UCSD-AML1 (cell line): ENCODE results near the gene C1QTNF1.

Source experiments
- DNase-seq: peaks from one replicate; lab custom pipeline; 2025; ENCODE audit not compliant: unreplicated experiment; lab: John Stamatoyannopoulos, UW

The C1QTNF1 gene

DNA sequence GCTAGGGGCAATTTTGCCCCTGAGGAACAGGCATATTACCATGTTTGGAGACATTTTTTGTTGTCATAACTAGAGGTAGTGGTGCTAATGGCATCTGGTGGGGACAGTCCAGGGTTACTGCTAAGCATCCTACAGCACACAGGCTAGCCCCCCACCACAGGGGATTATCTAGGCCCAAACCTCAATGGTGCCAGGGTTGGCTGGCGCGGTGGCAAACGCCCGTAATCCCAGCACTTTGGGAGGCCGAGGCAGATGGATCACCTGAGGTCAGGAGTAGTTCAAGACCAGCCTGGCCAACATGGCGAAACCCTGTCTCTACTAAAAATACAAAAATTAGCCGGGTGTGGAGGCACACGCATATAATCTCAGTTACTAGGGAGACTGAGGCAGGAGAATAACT, 15.2 kb downstream of the C1QTNF1 start:
- no peak for DNase-seq

DNA sequence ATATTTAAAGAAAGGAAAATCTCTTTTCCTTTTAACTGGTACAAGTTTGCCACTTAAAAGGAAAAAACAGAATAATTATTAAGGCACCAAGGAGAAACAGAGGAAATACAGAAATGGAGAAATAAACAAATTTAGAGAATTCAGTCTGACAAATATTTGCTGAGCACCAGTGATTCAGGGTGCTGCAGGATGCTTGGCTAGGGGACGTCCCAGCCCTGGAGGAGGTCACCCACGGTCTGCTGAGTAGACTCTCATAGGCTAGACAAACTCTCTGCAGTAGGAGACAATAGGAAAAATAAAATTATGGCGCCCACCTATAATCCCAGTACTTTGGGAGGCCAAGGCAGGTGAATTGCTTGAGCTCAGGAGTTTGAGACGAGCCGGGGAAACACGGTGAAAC, 15.9 kb downstream of the C1QTNF1 start:
- no peak for DNase-seq

DNA sequence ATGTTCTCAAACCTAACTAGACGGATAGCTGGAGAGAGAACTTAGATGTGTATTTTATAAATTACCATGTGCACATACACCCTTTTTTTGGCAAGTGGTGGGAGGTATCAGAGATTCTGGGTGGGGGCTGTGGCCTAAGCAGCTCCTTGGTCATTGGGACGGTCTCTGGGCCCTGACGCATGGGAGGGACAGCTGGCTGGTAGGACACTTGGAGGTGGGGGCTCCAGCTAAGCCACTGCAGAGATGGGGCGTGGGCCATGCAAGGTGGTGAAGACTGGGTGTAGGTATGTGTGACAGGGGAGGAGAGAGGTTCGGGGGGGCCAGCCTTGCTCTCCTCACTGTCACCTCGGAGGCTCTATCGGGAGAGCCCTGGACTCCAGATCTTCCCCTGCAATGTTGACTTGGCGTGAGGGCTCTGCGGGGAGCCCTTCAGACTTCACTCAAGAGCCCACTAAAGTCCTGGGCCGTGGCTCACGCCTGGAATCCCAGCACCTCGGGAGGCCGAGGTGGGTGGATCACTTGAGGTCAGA, 17.1 kb downstream of the C1QTNF1 start:
- DNase-seq, result no peak

DNA sequence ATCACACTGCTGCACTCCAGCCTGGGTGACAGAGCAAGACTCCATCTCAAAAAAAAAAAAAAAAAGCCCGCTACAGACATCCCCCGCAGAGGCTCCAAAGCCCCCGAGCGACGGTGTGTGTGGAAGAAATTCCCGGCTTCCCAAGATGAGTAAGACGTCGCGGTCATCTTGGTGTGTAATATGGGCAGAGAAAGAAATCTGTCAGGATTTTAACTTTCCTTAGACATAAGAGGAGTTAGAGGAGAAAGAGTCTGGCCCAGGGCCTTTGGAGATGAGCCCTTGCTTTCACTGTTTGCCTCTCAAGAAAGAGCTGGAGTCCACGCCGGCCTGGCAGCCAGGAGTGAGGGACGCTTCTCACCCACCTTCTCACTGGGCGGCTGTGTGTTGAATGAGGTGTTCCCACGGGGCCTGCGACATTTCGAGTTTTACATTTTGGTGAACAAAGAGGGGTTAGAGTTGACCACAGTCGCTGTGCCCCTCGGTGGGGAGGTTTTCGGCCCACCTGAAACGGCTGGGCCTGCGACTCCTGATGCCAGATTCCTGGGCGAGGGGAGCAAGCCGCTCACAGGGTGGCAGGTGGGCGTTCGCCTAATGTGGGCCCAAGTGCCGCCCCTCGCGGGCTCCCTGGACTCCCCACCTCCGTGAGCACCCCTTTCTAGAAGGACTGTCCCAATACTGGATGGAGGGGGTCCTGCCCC, 17.9 kb downstream of the C1QTNF1 start:
- no peak for DNase-seq

DNA sequence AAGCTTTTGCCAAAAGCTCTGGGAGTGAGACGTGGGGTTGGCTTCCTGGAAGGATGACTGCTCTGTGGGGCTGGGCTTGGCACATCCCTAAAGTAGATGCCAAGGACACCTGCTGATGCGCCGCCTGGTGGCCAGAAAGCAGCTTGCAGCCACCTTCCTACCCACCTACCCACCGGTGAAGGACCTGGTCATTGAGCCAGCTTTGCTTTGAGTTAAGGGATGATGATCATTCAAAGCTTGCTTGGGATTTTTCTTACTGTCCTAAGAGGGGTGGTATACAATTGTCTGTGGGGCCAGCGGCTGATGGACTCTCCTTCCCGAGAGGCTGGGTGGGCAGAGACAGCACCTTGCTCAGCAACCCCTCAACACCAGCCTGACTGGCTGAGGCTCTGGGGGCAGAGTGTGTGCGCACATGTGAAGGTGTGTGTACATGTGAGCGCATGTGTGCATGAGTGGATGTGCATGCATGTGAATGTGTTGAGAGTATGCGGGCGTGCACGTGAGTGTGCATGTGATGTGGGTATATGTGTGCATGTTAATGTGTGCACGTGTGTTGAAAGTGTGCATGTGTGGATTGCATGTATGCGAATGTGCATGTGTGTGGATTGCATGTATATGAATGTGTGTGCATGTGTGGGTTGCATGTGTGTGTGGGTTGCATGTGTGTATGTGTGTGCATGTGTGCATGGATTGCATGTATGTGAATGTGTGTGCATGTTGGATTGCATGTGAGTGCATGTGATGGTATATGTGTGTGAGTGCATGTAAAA, 18.6 kb downstream of the C1QTNF1 start:
- DNase-seq, result peak; percentile 68

DNA sequence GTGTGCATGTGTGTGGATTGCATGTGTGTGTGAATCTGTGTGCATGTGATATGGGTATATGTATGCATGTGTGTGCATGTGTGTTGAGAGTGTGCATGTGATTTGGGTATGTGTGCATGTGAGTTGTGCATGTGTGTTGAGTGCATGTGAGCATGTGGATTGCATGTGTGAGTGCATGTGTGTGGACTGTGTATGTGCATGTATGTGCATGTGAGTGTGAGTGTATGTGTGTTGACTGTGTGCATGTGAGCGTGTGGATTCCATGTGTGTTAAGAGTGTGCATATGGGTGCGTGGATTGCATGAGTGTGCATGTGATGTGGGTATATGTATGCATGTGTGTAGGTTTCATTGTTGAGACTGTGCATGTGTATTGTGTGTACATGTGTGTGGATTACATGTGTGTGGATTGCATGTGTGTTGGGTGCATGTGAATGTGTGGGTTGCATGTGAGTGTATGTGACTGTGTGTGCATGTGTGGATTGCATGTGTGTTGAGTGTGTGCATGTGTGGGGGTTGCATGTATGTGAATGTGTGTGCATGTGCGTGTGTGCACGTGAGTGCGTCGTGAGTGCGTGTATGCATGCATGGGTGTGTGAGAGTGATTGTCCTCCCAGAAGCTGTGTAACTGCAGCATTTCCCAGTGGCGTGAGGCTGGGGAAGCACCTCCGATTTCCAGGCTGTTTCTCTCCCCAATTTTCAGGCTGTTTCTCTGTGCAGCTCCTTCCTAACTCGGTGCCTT, 19.4 kb downstream of the C1QTNF1 start:
- no peak for DNase-seq

DNA sequence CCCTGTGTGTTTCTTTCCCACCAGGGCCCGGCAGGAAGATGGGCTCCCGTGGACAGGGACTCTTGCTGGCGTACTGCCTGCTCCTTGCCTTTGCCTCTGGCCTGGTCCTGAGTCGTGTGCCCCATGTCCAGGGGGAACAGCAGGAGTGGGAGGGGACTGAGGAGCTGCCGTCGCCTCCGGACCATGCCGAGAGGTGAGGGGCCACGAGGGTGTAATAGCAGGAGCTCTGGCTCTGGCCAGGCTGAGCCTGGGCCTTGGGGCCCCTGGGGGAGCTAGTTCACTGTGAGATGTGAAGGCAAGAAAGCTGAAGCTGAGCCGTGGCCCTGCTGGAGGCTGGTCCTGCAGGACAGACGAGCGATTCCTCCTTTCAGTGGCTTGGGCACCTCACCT, 20.0 kb downstream of the C1QTNF1 start:
- DNase-seq, result no peak

DNA sequence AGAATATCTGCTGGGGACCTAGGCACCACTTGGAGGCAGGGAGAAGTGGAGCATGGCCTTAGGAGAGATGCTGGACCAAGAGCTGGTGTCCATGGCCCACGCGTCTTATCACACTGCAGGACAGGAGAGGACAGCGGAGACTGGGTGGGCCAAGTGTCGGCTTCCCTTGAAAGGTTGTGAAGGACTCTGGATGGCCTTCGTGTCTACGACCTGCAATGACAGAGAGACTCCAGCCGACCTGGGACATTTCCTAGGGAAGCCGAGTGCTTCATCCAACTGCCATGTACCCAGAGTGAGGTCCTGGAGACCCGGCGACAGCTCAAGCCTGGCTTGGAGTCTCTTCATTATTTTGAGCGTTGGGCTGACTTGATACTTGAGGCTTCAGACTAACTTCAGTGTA, 20.5 kb downstream of the C1QTNF1 start:
- DNase-seq, result no peak

DNA sequence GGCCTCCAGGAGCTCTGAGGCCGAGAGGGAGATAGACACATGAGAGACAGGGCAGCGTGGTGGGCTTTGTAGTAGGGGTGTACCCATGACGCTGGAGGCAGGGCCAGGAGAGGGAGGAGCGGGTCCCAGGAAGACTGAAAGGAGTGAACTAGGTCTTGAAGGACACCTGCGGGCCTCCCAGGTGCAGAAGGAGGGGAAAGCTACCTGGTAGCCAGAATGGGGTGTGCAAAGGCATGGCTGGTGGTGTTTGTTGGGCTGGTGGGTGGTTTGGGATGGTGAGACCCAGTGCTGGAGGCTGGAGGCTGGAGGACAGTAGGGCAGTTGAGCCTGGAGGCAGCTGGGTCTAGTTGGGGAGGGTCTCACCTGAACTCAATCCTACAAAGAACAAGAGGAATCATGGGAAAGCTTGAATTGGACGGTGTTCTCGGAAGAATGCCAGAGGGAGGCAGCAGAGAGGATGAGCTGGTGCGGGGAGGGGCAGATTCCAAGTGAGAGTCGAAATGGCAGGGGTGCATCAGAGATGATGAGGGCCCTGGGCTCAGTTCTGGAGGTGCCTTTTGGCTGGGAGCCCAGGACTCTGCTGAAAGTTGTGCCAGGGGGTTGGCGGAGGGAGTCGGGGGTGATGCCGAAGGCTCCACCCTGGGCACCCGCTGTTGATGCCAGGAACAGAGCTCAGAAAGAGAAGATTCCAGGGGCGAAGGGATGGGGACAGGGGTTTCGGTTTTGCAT, 21.2 kb downstream of the C1QTNF1 start:
- DNase-seq, result no peak

DNA sequence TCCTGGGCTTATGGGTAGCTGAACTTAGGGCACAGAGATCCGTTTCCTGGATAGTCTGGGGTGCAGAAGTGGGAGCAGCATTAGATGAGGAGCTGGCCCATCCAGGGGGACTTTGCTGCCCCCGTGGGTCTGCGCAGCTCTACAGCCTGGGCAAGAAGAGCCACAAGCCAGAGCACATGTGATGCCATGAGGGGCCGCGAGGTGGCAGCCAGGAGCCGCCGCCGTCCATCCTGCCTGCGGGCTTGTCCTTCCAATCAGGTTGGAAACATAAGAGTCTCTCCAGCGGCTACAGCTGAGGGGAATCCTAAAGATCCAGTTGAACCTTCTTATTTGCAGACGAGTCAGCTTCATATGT, 21.9 kb downstream of the C1QTNF1 start:
- DNase-seq, result peak; percentile 76

DNA sequence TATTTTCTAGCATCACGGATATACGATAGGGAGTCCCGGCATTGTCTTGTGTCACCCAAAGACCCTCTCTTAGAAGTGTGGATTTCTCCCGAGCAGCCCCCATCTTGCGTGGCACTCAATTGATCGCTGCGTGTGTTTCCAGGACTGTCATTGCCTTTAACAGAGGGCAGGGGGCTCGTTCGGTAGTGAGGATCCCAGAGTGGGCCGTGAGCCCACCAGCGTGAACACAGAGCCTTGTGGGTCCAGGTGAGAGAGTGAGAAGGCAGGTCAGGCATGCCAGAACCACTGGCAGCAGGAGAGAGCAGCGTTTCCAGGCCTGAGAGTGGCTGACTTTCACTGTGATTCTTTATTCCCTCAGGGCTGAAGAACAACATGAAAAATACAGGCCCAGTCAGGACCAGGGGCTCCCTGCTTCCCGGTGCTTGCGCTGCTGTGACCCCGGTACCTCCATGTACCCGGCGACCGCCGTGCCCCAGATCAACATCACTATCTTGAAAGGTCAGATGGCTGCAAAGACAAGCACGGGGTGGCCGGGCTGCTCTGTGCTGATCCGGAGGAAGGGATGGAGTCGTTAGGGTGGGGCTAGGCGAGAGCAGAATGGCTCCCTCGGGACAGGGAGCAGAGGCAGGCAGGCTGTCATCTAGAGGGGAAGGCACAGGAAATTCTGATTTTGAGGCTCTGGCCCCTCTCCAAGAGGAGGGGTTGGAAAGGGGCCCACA, 22.4 kb downstream of the C1QTNF1 start:
- DNase-seq, result no peak

DNA sequence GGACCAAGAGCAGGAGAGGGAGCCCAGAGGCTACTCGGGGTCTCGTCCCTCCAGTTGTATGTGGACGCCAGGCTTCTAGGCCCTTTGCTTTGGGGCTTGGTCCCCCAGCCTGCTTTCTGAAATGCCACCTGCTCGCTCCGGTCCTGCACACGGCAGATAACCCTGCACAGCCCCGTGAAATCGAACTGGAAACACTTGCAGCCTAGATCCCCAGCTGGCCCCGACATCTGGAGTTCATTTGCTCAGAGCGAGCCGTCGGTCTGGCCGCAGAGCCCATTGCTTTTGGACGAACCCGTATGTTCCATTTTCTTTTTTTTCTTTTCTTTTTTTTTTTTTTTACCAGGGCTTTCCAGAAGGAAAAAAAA, 22.9 kb downstream of the C1QTNF1 start:
- no peak for DNase-seq

DNA sequence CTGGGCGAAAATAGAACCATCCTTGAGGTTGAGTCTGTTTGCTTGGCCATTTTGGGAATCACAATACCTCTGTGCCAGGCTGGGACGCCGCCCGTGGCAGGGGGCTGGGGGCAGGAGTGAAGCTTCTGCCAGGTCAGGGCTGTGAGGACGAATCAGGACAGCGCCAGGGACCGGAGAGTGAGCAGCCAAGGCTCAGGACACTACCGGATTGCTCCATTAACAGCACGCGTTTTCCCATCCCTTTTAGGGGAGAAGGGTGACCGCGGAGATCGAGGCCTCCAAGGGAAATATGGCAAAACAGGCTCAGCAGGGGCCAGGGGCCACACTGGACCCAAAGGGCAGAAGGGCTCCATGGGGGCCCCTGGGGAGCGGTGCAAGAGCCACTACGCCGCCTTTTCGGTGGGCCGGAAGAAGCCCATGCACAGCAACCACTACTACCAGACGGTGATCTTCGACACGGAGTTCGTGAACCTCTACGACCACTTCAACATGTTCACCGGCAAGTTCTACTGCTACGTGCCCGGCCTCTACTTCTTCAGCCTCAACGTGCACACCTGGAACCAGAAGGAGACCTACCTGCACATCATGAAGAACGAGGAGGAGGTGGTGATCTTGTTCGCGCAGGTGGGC, 23.4 kb downstream of the C1QTNF1 start:
- no peak for DNase-seq

DNA sequence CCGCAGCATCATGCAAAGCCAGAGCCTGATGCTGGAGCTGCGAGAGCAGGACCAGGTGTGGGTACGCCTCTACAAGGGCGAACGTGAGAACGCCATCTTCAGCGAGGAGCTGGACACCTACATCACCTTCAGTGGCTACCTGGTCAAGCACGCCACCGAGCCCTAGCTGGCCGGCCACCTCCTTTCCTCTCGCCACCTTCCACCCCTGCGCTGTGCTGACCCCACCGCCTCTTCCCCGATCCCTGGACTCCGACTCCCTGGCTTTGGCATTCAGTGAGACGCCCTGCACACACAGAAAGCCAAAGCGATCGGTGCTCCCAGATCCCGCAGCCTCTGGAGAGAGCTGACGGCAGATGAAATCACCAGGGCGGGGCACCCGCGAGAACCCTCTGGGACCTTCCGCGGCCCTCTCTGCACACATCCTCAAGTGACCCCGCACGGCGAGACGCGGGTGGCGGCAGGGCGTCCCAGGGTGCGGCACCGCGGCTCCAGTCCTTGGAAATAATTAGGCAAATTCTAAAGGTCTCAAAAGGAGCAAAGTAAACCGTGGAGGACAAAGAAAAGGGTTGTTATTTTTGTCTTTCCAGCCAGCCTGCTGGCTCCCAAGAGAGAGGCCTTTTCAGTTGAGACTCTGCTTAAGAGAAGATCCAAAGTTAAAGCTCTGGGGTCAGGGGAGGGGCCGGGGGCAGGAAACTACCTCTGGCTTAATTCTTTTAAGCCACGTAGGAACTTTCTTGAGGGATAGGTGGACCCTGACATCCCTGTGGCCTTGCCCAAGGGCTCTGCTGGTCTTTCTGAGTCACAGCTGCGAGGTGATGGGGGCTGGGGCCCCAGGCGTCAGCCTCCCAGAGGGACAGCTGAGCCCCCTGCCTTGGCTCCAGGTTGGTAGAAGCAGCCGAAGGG, 24.2 kb downstream of the C1QTNF1 start:
- DNase-seq, result no peak

DNA sequence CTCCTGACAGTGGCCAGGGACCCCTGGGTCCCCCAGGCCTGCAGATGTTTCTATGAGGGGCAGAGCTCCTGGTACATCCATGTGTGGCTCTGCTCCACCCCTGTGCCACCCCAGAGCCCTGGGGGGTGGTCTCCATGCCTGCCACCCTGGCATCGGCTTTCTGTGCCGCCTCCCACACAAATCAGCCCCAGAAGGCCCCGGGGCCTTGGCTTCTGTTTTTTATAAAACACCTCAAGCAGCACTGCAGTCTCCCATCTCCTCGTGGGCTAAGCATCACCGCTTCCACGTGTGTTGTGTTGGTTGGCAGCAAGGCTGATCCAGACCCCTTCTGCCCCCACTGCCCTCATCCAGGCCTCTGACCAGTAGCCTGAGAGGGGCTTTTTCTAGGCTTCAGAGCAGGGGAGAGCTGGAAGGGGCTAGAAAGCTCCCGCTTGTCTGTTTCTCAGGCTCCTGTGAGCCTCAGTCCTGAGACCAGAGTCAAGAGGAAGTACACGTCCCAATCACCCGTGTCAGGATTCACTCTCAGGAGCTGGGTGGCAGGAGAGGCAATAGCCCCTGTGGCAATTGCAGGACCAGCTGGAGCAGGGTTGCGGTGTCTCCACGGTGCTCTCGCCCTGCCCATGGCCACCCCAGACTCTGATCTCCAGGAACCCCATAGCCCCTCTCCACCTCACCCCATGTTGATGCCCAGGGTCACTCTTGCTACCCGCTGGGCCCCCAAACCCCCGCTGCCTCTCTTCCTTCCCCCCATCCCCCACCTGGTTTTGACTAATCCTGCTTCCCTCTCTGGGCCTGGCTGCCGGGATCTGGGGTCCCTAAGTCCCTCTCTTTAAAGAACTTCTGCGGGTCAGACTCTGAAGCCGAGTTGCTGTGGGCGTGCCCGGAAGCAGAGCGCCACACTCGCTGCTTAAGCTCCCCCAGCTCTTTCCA, 25.1 kb downstream of the C1QTNF1 start:
- DNase-seq, result no peak

DNA sequence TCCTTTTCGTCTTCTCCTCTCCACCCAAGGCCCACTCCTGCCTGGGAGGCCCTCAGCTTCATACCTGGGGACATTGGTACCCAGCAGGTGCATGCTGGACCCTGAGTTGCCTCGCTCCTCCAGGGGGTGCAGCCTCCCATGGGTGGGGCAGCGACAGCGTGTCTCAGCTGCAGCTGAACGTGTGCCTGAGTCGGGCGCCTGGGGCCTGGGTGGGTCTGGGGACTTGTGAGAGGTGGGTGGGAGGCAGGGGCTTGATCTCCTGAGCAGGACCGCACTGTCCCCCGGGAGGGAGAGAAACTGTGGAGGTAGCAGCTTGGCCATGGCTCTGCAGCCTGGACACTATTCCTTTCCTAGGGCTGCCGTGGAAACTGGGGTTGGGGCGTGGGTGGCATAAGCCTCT, 25.9 kb downstream of the C1QTNF1 start:
- DNase-seq, result no peak

DNA sequence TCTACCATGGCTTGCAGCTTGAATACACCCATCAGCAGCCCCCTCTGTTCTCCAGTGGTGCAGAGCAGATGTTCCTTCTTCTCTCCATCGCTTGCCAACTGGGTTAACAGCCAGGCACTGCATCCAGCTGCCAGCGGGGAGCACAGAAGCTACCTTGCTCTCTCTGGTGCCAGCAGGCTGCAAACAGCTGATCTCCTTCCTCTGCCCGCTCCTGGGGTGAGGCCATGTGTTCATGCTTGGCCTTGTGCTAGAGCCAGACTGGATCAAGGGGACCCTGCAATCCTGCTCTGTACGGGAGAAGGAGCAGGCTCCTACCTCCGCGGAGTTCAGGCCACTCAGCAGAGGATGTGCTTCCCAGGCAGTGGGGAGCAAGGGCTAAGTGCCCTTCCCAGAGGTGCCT, 26.6 kb downstream of the C1QTNF1 start:
- DNase-seq, result no peak

DNA sequence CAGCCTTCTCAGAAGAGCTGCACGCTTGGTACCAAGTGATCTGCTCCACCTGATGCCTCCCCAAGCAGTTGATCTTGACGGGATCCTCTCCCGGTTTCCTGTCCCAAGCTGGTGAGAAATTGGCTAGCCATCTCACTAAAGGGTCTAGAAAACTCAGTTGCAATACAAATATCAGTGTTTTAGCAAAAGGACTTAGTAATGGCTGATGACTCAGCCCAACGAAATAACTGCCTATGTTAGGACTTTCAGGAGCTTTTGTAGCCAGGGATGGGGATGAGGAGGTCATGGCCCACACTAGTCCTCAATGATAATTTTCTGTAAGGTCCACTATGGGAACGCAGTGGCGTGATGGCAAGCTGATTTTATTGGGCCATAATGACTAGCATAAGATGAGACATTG, 27.3 kb downstream of the C1QTNF1 start:
- DNase-seq, result no peak
